B cell (primary cell): ENCODE measurements around the gene NIPBL. TPM values are rescaled to one million over a fixed set of nuclear protein-coding genes. Genes with fewer than 3 reads are reported as not detected.
"Not testable (repeated sequence)": the region's sequence is repeated elsewhere in the genome, so short reads cannot be mapped to it uniquely, and the experiment has no call there.

Source experiments
- ATAC-seq: fragments of 200-7000 bp; cut with Tn5 transposase; one replicate; pipeline ENCODE4 v1.10.0; 2021; ENCODE audit warnings: low read depth, mild to moderate bottlenecking, moderate number of reproducible peaks, moderate library complexity
- CTCF ChIA-PET: fragments of 350-600 bp; sonication (Branson Sonifier 250); formaldehyde crosslinking; loops from one replicate; lab custom pipeline; 2021; ENCODE audit warnings: antibody characterized with exemption, inconsistent platforms; lab: Charles Lee
- POLR2A ChIA-PET: fragments of 350-600 bp; sonication (Branson Sonifier 250); formaldehyde crosslinking; loops from one replicate; lab custom pipeline; 2021; ENCODE audit warnings: antibody characterized with exemption; lab: Charles Lee
- DNase-seq: peaks from one replicate; pipeline ENCODE4 v3.0.0; 2013
- H2AFZ ChIP-seq: 2 replicates; pipeline ENCODE4 v1.6.1; 2012; ENCODE audit warnings: mild to moderate bottlenecking, low read depth, low read length; ENCODE audit not compliant: insufficient read depth, poor library complexity, severe bottlenecking
- H3K27ac ChIP-seq, 2 donors: 1 replicate in 1 of 2; 2 replicates in 1 of 2; pipeline ENCODE4 v1.5.1; 2012 to 2013; ENCODE audit warnings: low read length in 2 of 2, mild to moderate bottlenecking in 2 of 2, moderate library complexity in 1 of 2
- H3K27me3 ChIP-seq, 4 experiments: fragments of 200-600 bp in 1 of 4; sonication (generic) in 1 of 4; replicated peaks in 1 of 4; 1 replicate in 2 of 4; 2 replicates in 2 of 4; pipeline versions ENCODE4 v1.6.1 to v1.7.0; 2013 to 2016; ENCODE audit warnings: low read length in 3 of 4, mild to moderate bottlenecking in 2 of 4, mixed read lengths in 1 of 4, moderate library complexity in 1 of 4; ENCODE audit not compliant: insufficient read depth in 4 of 4, control insufficient read depth in 3 of 4; ENCODE audit errors: control extremely low read depth in 1 of 4
- H3K36me3 ChIP-seq, 2 experiments: replicated peaks in 1 of 2; 1 replicate in 1 of 2; 2 replicates in 1 of 2; pipeline versions ENCODE4 v1.6.1 to v1.7.1; 2013; ENCODE audit warnings: low read length in 1 of 2; ENCODE audit not compliant: insufficient read depth in 2 of 2, control insufficient read depth in 1 of 2; ENCODE audit errors: control extremely low read depth in 1 of 2, extremely low read depth in 1 of 2
- H3K4me1 ChIP-seq, 2 donors: fragments of 200-600 bp in 1 of 2; sonication (generic) in 1 of 2; 1 replicate in 1 of 2; 2 replicates in 1 of 2; pipeline versions ENCODE4 v1.5.1 to v1.6.1; 2013 to 2017; ENCODE audit warnings: low read length in 2 of 2; ENCODE audit not compliant: control insufficient read depth in 2 of 2, insufficient read depth in 2 of 2
- H3K4me2 ChIP-seq: replicated peaks from 2 replicates; pipeline ENCODE3; 2012; ENCODE audit warnings: mild to moderate bottlenecking, low read depth, low read length; ENCODE audit not compliant: poor library complexity, severe bottlenecking
- H3K4me3 ChIP-seq, 5 experiments: fragments of 200-600 bp in 1 of 5; sonication (generic) in 1 of 5; 1 replicate in 3 of 5; 2 replicates in 2 of 5; pipeline versions ENCODE4 v1.5.1 to v1.7.0; 2011 to 2016; ENCODE audit warnings: low read length in 4 of 5, mild to moderate bottlenecking in 4 of 5, low read depth in 2 of 5, control low read depth in 1 of 5, moderate library complexity in 1 of 5; ENCODE audit not compliant: insufficient read depth in 1 of 5; ENCODE audit errors: control extremely low read depth in 1 of 5, extremely low read depth in 1 of 5
- H3K79me2 ChIP-seq: fragments of 200-600 bp; sonication (generic); one replicate; pipeline ENCODE4 v1.6.0; 2016; ENCODE audit warnings: low read length; ENCODE audit not compliant: control insufficient read depth, insufficient read depth
- H3K9ac ChIP-seq: fragments of 200-600 bp; sonication (generic); 2 replicates; pipeline ENCODE4 v1.6.1; 2017; ENCODE audit warnings: mild to moderate bottlenecking, low read length, moderate library complexity
- H3K9me3 ChIP-seq, 3 donors: one replicate each; pipeline versions ENCODE4 v1.6.1 to v1.7.1; 2013; ENCODE audit warnings: low read length in 2 of 3; ENCODE audit not compliant: control insufficient read depth in 2 of 3, insufficient read depth in 1 of 3; ENCODE audit errors: control extremely low read depth in 1 of 3
- H4K20me1 ChIP-seq: 2 replicates; pipeline ENCODE4 v1.6.0; 2012; ENCODE audit warnings: mild to moderate bottlenecking, low read length; ENCODE audit not compliant: insufficient read depth, control insufficient read depth, poor library complexity, severe bottlenecking
- H3K27ac Mint-ChIP-seq: one replicate; pipeline ENCODE4 v1.8.0; 2021; ENCODE audit warnings: mixed read lengths
- H3K27me3 Mint-ChIP-seq: one replicate; pipeline ENCODE4 v1.8.0; 2021; ENCODE audit warnings: mixed read lengths
- H3K4me1 Mint-ChIP-seq: one replicate; pipeline ENCODE4 v1.8.0; 2021; ENCODE audit warnings: mixed read lengths
- H3K4me3 Mint-ChIP-seq: one replicate; pipeline ENCODE4 v1.8.0; 2021; ENCODE audit warnings: mixed read lengths
- H3K9me3 Mint-ChIP-seq: one replicate; pipeline ENCODE4 v1.8.0; 2022; ENCODE audit warnings: mixed read lengths; ENCODE audit not compliant: insufficient read depth
- EZH2 ChIP-seq: IDR thresholded peaks from 2 replicates; pipeline ENCODE4 v1.6.1; 2012; ENCODE audit warnings: borderline replicate concordance, low read depth, mild to moderate bottlenecking, moderate library complexity, low read length; ENCODE audit not compliant: insufficient read depth, poor library complexity, severe bottlenecking
- WGBS: methylation state at CpG from one replicate; pipeline ENCODE4 v1.1.5; 2013; ENCODE audit warnings: missing lambda C conversion rate; ENCODE audit not compliant: insufficient coverage; 5-methylcytosine and 5-hydroxymethylcytosine counted together
- intact Hi-C: fragments of 100-400 bp; cut with micrococcal nuclease; formaldehyde crosslinking; loops from one replicate; pipeline ENCODE4 v1.10.0; 2022
- polyA plus RNA-seq: library from polyadenylated mRNA; depleted of rRNA; stranded (reverse); fragments of >200 nt; gene quantifications from 2 replicates; pipeline ENCODE4 v1.2.3, GENCODE V29; 2012
- total RNA-seq, 2 donors: library from RNA; stranded (reverse); fragments of 120-200 nt in 1 of 2; gene quantifications; 1 replicate in 1 of 2; 2 replicates in 1 of 2; pipeline versions ENCODE4 v1.2.3 to v1.2.4, GENCODE V29; 2013 to 2022
- TF ChIP-seq, protein P1 (sequence below): fragments of 200-600 bp; IDR thresholded peaks from one replicate; pipeline ENCODE4 v1.8.0; 2022; ENCODE audit warnings: antibody characterized with exemption, mild to moderate bottlenecking

Gene NIPBL
- total and polyA plus RNA-seq, 2 donors (not counting 1 experiment from before 2014, with no cell fraction given) = 24.7 to 112 TPM

GRCh38 chr5:36844305-36844704 is 32.3 kb upstream of the NIPBL start:
- Histone ChIP-seq H3K4me2 (no peak overlapping the region), H3K36me3 (no peaks in the 10 kb centered on the region), H3K27ac (no peak overlapping the region), H3K79me2 (no peaks in the 10 kb centered on the region), H3K9me3 (no peaks in the 10 kb centered on the region), H3K27me3 (peaks cover 0 to 4% (median 0%) of the 10 kb centered on the region in 4 experiments), H3K9ac (no peak overlapping the region), H2AFZ (no peak overlapping the region), H3K4me1 (peaks cover 6 to 7% of the 10 kb centered on the region in 2 donors), H4K20me1 (no peaks in the 10 kb centered on the region), H3K4me3 (no peak overlapping the region)
- intact Hi-C loops = no loop called here
- TF ChIP-seq, protein P1, sequence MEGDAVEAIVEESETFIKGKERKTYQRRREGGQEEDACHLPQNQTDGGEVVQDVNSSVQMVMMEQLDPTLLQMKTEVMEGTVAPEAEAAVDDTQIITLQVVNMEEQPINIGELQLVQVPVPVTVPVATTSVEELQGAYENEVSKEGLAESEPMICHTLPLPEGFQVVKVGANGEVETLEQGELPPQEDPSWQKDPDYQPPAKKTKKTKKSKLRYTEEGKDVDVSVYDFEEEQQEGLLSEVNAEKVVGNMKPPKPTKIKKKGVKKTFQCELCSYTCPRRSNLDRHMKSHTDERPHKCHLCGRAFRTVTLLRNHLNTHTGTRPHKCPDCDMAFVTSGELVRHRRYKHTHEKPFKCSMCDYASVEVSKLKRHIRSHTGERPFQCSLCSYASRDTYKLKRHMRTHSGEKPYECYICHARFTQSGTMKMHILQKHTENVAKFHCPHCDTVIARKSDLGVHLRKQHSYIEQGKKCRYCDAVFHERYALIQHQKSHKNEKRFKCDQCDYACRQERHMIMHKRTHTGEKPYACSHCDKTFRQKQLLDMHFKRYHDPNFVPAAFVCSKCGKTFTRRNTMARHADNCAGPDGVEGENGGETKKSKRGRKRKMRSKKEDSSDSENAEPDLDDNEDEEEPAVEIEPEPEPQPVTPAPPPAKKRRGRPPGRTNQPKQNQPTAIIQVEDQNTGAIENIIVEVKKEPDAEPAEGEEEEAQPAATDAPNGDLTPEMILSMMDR = no peak
- no peak for TF ChIP-seq EZH2
- POLR2A ChIA-PET = no interaction called here
- WGBS = 73% methylated on average over 5 of the region's 5 CpGs
- CTCF ChIA-PET = no interaction called here
- H3K27ac Mint-ChIP-seq = no peak overlapping the region
- no peak for DNase-seq
- peaks cover 16% of the 10 kb centered on the region for H3K4me1 Mint-ChIP-seq
- H3K9me3 Mint-ChIP-seq = no peaks in the 10 kb centered on the region
- no peak overlapping the region for H3K4me3 Mint-ChIP-seq
- no peak for ATAC-seq
- peaks cover 5% of the 10 kb centered on the region for H3K27me3 Mint-ChIP-seq

GRCh38 chr5:36848545-36848944 is 28.0 kb upstream of the NIPBL start:
- H3K4me2 ChIP-seq, H4K20me1 ChIP-seq, H3K4me3 ChIP-seq, H3K79me2 ChIP-seq, H3K27ac Mint-ChIP-seq, DNase-seq, H3K9me3 ChIP-seq, H3K9me3 Mint-ChIP-seq, H3K27me3 ChIP-seq, H3K27me3 Mint-ChIP-seq, POLR2A ChIA-PET, H3K27ac ChIP-seq, H2AFZ ChIP-seq, CTCF ChIA-PET, ATAC-seq, H3K4me1 ChIP-seq, H3K9ac ChIP-seq, intact Hi-C loops, H3K36me3 ChIP-seq, H3K4me3 Mint-ChIP-seq, H3K4me1 Mint-ChIP-seq: not testable (repeated sequence)
- WGBS = no CpG with 5 or more reads among the region's 3 CpGs

GRCh38 chr5:36852903-36853302 is 23.7 kb upstream of the NIPBL start:
- WGBS = no CpG with 5 or more reads among the region's 6 CpGs
- POLR2A ChIA-PET, H3K4me1 ChIP-seq, H3K27me3 ChIP-seq, DNase-seq, H3K27ac ChIP-seq, H3K36me3 ChIP-seq, intact Hi-C loops, H4K20me1 ChIP-seq, H3K27ac Mint-ChIP-seq, H3K79me2 ChIP-seq, H3K9me3 ChIP-seq, H3K9me3 Mint-ChIP-seq, H3K27me3 Mint-ChIP-seq, H3K4me2 ChIP-seq, H3K9ac ChIP-seq, H2AFZ ChIP-seq, H3K4me1 Mint-ChIP-seq, H3K4me3 Mint-ChIP-seq, H3K4me3 ChIP-seq, ATAC-seq: not testable (repeated sequence)
- CTCF ChIA-PET = interaction anchor here (0.7 kb wide), 1 partner anchor 18 kb away, joined by 3 read pairs; no protein-coding TSS in a partner anchor
